M059J (cell line): ENCODE results near the gene C16orf96. TPM values are rescaled to one million over a fixed set of nuclear protein-coding genes. Genes with fewer than 3 reads are reported as not detected.

ENCODE experiments used
- DNase-seq: peaks from one replicate; pipeline ENCODE4 v3.0.0-alpha.2; 2012; ENCODE audit warnings: low read depth
- total RNA-seq: library from RNA; depleted of rRNA; stranded (reverse); fragments of >200 nt; shearing (Covaris generic); gene quantifications from 2 replicates; pipeline ENCODE4 v1.2.3, GENCODE V29; 2014; rRNA removed

The C16orf96 gene
- total RNA-seq = not detected in 2 replicates

DNA sequence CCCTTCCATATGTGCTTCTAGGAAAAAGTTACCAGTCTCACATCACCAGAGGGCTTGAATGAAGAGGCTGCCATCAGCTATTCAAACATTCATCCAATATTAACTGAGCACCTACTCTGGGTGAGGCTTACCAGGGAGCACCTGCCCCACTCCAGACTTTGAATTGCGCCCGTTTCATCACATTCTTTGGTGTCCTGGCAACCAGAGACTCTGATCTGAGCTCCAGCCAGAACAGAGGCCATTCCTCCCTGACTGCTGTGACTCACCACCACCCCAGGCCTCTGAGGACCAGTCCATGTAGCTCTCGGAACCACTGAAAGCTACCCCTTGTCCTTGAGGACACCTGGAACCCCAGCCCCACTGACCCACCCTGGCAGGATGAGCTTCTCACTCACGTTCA, at the start of gene C16orf96:
C16orf96 (plus strand) TSS at position 229 of the 400 bp plus-strand sequence; CDS start at position 379, 150 bp downstream.
- peak; percentile 60 for DNase-seq

- peak; percentile 75 for DNase-seq
Observed at GRCh38 chr16:4506450-4506849, 49.7 kb upstream of the C16orf96 start.

- DNase-seq = no peak
Observed at GRCh38 chr16:4507588-4508345, 48.4 kb upstream of the C16orf96 start.

GRCh38 chr16:4508806-4509205, 47.3 kb upstream of the C16orf96 start:
- DNase-seq = no peak

GRCh38 chr16:4509420-4509819, 46.7 kb upstream of the C16orf96 start:
- DNase-seq = no peak

DNA sequence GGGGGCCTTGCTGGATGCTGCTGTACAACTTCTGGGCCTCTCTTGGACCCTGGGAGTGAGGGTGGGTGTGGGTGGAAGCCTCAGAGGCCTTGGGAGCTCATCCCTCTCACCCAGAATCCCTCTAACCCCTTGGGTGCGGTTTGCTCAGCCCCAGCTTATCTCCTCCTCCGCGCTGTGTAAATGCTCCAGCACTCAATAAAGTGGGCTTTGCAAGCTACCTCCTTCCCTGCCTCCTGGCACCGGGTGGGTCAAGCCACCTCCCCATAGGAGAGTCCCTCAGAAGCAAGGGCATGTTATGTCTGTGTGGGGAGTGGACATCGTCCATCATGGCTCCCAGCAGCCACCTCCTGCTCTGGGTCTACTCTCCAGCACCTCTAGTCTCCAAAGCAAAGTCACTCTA, 46.0 kb upstream of the C16orf96 start:
- DNase-seq = no peak

- no peak for DNase-seq
Observed at GRCh38 chr16:4510747-4511426, 45.3 kb upstream of the C16orf96 start.

- DNase-seq = peak; percentile 42
Observed at GRCh38 chr16:4511441-4512082, 44.6 kb upstream of the C16orf96 start.

DNA sequence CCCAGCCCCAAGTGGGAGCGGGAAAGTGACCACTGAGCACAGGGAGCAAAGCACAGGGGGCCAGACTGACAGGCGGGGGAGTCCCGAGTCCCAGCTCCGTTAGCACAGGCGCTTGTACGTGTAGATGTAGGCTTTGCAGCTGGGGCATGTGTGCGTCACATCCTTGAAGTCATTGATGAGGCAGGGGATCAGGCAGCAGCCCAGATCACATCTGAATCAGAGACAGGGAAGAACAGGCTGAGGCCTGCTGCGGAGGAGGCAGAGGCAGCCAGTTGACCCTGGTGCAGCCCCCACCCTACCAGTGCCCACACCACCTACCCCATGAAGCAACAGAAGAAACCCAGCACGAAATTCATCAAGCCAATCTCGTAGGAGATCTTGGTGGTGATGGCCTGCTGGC, 43.7 kb upstream of the C16orf96 start:
- DNase-seq = no peak

DNA sequence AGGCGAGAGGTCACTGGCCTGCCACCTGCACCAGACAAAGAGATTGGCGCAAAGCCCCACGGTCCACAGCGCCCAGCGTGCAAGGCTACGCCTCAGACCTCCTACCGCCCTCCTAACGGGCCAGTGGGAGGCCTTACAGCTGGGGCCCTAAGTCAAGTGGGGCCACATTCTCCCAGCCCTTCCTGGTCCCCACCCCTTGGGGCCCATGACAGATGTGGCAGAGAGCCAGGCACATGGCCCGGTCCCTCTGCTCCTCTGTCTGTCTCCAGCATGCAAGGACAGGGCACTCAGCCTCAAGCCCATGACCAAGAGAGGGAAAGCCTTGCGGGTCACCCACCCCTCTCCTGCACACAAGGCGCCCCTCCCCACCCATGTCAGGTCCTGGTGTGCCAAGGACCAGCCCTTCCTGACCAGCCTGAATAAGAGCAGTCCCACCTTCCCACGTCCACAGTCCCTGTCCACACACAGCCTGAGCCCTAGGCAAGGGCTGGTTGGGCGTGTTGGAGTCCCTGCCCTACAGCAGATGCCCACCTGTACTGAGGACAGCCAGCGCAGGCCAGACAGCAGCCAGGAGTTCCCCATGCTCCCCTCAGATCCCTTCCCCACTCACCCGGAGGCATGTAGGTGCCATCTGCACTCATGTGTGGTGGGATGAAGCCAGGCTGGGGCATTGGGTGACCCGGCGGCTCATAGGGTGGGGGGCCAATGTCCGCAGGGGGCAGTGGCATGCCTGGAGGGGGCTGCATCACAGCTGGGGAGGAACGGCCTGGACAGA, 42.9 kb upstream of the C16orf96 start:
- no peak for DNase-seq

DNA sequence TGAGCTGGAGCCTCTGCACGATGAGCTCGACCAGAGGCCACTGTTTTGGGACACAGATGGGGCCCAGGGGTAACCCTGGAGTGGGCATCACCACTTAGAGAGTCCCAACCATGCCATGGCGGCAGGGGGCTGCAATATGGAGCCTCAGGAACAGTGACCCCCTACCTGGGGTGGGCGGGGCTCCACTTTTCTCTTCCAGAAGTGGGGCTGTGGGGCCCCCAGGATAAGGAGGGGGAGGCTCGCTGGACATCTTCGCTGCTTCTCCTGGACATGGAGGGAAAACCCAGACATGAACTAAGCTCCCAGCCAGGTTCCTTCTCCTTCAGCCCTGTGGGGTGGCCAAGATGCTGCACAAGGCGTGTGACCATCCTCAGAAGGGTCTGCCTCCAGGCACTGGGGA, 42.3 kb upstream of the C16orf96 start:
- DNase-seq = no peak

DNA sequence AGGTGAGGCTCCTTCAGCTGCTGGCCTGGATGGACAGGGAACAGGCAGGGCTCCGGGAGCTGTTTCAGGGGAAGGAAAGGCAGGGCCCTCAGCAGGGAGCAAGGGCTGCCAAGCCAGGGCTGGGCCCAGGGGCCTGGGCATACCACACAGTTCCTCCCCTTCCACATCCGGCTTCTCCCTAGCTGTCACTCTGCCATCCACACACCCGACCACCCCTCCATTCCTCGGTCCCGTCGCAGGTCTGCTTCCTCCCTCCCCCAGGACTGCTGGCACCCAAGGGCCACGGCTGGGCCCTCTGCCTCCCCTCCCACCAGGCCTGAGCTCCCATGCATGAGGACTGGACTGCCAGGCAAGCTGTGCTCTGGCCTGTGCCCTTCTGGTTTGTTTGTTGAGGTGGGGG, 41.5 kb upstream of the C16orf96 start:
- DNase-seq = no peak

GRCh38 chr16:4515611-4516233, 40.4 kb upstream of the C16orf96 start:
- no peak for DNase-seq

GRCh38 chr16:4517812-4518680, 38.1 kb upstream of the C16orf96 start:
- peak; percentile 32 for DNase-seq

DNA sequence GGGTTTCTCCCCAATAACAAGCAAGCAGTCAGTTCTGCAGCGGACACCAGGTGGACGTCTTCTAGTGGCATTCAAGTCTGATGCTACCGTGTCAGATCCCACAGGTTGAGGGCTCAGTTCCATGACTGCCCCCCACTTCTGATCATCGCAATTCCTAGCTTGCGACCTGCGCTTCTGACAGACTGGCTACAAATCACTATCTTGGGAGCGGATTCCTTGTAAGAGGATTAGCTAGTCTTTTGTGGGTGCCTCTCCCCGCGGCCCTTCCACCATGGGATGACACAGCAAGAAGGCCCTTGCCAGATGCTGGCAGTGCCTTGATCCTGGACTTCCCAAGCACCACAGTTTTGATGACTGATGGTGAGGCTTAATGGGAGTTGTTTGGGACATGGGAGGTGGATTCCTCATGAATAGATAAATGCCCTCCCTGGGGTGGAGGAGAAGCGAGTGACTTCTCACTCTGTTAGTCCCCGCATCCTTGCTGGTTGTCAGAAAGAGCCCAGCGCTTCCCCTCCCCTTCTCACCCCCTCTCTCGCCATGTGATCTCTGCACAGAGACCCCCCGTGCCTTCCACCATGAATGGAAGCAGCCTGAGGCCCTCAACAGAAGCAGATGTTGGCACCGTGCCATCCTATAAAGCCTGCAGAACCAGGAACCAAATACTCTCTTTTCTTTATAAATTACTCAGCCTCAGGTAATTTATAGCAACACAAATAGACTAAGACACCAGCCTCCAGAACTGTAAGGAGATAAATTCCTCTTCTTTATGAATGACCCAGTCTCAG, 36.7 kb upstream of the C16orf96 start:
- DNase-seq = no peak

DNA sequence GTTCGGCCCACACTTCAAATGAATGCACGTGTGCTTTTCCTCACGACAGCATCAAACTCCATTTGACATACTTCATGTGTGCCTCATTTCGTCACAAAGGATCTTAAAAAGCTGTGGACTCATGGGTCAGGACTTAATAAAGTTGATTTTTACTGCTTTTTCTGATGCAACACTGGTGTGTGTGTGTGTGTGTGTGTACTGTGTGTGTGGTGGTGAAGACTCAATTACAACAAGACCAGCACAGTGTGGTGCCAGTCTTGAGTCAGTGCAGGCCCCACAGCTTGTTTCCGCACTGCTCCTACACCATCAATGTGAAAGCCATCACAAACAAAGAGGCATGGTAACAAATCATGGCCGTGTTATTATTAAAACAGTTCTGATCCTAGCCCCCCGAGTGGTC, 35.2 kb upstream of the C16orf96 start:
- DNase-seq = no peak

- DNase-seq = no peak
Observed at GRCh38 chr16:4522051-4522581, 34.0 kb upstream of the C16orf96 start.

GRCh38 chr16:4523686-4524085, 32.5 kb upstream of the C16orf96 start:
- no peak for DNase-seq

GRCh38 chr16:4524571-4524970, 31.6 kb upstream of the C16orf96 start:
- no peak for DNase-seq
